Stimulated activated CD4-positive, alpha-beta T cell treated with anti-CD3 and anti-CD28 coated beads, Interleukin-4, amount 100 ng/mL, for 1 hour (primary cell): ENCODE data around the gene IKBKG.
"Not testable (repeated sequence)": the region's sequence is repeated elsewhere in the genome, so short reads cannot be mapped to it uniquely, and the experiment has no call there.

Source experiments
- DNase-seq: peaks from one replicate; pipeline ENCODE4 v3.0.0-alpha.2; 2020

IKBKG gene, protein sequence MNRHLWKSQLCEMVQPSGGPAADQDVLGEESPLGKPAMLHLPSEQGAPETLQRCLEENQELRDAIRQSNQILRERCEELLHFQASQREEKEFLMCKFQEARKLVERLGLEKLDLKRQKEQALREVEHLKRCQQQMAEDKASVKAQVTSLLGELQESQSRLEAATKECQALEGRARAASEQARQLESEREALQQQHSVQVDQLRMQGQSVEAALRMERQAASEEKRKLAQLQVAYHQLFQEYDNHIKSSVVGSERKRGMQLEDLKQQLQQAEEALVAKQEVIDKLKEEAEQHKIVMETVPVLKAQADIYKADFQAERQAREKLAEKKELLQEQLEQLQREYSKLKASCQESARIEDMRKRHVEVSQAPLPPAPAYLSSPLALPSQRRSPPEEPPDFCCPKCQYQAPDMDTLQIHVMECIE

DNA sequence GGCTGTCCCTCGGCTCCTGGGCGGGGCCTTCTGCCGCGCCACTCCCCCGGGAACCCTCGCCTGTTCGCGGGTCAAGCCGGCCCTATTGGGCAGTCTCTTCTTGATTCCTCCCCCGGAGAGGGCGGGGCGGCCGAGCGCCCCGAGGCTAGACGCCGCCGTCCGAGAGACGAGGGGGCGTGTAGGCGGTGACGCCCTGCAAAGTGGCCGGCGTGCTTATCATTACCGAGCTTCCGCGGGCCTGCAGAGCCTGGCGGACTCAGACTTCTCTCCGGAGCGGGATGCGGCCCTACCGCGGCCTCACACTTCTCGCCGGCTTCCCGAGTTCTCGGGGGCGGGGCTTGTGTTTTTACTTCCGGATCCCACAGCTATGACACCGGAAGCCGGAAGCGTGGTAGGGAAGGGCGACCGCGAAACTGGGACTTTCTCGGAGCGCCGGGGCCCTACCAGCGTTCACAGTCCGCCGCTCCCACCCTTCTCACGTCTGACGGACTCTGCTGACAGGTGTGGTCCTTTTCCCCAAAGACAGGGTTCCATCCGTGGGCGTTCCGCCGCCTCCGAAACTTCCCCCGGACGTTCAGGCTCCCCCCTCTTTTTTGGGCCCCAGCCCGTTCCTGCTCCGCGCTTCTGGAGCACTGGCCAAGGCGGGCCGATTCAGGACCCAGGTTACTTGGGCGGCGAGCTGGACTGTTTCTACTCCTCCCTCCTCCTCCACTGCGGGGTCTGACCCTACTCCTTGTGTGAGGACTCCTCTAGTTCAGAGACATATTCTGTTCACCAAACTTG, at the start of gene IKBKG:
IKBKG (plus strand) TSS at position 376 of the 783 bp plus-strand sequence. CDS start 4,383 bp downstream, outside the sequence.
- peak; percentile 83 for DNase-seq

GRCh38 chrX:154501423-154501822, 46.0 kb upstream of the IKBKG start:
- DNase-seq = not testable (repeated sequence)

DNA sequence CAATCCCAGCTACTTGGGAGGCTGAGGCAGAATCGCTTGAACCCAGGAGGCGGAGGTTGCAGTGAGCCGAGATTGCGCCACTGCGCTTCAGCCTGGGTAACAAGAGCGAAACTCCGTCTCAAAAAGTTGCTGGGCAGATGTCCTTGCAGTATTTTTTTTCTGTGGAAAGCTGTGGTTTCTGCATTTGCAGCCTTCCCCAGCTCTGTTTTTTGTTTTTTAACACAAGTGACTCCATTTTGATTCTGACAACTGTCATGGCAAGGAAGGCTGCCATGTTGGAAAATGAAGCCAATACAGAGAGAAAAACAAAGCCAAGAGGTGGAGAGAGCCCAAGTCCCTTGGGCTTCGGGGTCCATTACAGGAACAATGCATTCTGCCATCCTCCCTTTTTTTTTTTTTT, 45.3 kb upstream of the IKBKG start:
- no peak for DNase-seq

- DNase-seq = no peak
Measured at GRCh38 chrX:154502989-154503388, 44.4 kb upstream of the IKBKG start.

- DNase-seq = no peak
Measured at GRCh38 chrX:154505734-154506133, 41.7 kb upstream of the IKBKG start.

DNA sequence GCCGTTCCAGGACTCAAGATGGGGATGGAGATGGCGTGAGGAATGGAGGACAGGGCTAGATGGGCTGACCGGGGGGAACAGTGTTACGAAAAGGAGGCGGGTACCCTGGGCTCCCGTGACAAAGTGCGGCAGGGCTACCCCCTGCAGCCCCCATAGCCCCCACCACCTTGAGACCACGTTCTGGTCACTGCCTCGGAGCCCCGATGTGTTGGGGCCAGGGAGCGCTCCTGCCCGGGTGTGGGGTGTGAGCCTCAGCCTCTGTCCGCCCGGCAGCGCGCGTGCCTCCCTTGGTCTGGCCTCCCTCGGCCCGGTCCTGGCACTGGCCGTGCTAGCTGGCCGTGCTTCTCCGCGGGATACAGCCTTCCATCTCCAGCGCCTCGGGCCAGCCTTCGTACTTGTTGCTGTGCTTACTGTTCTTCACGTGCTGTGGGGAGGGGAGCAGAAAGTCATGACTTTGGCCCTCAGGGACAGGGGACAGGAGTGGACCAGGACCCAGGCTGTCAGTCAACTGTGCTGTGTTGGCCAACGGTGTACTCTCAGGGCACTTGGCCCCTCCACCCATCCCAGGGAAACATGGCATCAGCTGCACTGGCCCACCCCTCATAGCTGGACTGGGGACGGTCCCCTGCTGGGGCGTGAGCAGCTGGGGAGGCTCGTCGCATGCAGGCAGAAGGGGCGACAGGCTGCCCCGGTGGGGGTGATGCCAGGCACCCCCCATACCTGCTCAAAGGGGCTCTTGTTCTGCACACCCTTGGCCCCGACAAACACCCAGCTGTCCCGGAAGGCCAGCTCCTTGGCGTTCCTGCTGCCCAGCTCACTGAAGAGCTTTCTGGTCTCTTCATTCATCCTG, 40.7 kb upstream of the IKBKG start:
- no peak for DNase-seq

GRCh38 chrX:154507673-154508383, 39.6 kb upstream of the IKBKG start:
- no peak for DNase-seq

DNA sequence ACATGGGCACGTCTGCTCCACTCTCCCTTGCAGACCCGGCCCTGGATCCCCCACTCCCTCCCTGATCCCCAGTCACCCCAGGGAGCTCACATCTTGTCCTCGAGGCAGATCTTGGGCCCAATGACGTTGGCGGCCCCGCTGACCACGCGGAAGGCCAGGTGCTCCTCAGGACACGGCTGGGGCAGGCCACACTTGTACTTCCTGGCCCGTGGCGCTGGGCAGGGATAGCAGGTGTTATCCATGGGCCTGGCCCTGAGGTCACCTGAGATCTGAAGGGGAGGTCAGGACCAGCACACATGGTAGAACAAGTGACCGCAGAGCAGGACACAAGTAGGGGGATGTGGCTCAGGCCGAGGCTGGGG, 39.1 kb upstream of the IKBKG start:
- no peak for DNase-seq

- no peak for DNase-seq
Measured at GRCh38 chrX:154509455-154509854, 38.0 kb upstream of the IKBKG start.

DNA sequence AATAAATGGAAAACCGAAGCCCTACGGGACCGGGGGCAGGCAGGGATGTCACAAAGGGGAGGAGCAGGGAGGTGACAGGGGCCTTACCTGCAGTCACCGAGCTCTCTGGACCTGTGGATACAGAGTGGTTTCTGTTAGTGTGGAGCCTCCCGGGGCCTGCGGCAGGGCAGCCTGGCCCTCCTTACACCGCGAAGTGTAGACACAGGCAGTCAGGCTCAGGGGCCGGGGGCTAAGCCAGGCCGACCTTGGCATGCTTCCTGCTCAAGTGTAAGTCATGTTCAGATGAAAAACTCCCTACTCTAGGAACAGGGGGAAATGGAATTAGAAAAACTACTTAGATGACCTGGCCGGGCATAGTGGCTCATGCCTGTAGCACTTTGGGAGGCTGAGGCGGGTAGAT, 35.7 kb upstream of the IKBKG start:
- no peak for DNase-seq

- DNase-seq = no peak
Measured at GRCh38 chrX:154512879-154513553, 34.4 kb upstream of the IKBKG start.

DNA sequence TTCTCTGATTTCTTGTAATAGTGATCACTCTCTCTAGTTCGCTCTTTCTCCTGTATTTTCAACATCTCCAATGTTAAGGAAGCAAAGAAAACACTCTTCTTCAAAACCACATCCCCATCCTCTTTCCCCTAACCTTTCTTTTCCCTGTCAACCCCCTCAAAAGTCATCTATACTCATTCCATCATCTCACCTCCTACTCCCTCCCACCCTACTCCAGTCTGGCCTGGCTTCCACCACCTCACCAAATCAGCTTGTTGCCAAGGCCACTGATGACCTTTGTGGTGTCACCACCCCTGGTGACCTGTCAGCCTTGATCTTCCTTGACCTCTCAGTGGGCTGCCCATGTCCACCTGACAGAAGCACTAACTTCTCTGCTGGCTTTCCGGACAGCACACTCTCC, 33.7 kb upstream of the IKBKG start:
- no peak for DNase-seq

GRCh38 chrX:154515090-154515965, 32.1 kb upstream of the IKBKG start:
- DNase-seq = no peak

GRCh38 chrX:154515966-154516655, 31.3 kb upstream of the IKBKG start, which contains the start of gene FAM3A:
FAM3A (minus strand) TSS chrX:154516232; CDS start chrX:154515772, 460 bp downstream.
- DNase-seq = peak; percentile 91

- DNase-seq = no peak
Measured at GRCh38 chrX:154516656-154517100, 30.7 kb upstream of the IKBKG start.

DNA sequence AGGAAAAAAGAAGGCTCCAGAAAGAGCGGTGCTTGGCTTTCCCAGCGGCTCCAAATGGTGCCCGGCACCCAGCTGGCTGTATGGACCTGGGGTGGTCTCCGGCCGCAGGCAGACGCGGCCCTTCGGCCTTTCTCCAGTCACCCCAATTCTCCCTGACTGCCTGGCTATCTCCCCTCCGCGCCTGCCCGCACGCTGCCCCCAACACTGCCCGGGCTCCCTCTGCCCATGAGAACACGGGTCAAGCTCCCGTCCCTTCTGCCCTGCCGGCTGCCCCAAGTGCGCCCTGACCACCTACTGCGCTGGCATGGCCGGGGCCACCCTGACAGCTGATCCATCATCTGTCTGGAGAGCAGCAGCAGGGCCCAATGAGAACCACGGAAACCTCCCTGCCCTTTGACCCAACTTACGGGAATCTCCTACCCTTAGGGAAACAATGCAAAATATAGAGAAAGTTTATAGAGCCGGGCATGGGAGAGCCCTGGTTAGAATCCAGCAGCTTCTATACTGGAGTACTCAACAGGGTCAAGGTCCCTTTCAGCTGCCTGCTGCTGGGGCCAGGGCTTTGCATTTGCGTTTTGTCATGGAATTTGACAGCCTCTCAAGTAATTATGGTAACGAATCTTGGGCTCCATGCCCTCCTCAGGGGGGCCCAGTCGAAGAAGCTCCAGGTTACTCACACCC, 30.2 kb upstream of the IKBKG start:
- DNase-seq = no peak

- DNase-seq = no peak
Measured at GRCh38 chrX:154519389-154519788, 28.0 kb upstream of the IKBKG start.

GRCh38 chrX:154525606-154526490, 21.6 kb upstream of the IKBKG start:
- DNase-seq = no peak
